Measurements from ENCODE around the gene ASTN2. TPM values are rescaled to one million over a fixed set of nuclear protein-coding genes. Genes with fewer than 3 reads are reported as not detected.

Gene ASTN2
- total and polyA plus RNA-seq, 10 of the 15 experiments (the other 5 are each of a cell fraction or from before 2014, with no cell fraction given): 1.4 to 15.7 (median 7.0) TPM

DNA sequence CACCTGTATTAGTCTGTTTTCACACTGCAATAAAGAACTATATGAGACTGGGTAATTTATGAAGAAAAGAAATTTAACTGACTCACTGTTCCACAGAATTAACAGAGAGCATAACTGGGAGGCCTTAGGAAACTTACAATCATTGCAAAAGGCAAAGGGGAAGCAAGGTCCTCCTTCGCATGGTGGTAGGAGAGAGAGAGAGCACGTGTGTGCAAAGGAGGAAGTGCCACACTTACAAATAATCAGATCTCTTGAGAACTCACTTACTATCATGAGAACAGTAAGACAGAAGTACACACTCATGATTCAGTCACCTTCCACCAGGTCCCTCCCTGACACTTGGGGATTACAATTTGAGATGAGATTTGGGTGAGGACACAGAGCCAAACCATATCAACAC, 469.0 kb downstream of the ASTN2 start (continued):
- TF ChIP-seq, protein P1, sequence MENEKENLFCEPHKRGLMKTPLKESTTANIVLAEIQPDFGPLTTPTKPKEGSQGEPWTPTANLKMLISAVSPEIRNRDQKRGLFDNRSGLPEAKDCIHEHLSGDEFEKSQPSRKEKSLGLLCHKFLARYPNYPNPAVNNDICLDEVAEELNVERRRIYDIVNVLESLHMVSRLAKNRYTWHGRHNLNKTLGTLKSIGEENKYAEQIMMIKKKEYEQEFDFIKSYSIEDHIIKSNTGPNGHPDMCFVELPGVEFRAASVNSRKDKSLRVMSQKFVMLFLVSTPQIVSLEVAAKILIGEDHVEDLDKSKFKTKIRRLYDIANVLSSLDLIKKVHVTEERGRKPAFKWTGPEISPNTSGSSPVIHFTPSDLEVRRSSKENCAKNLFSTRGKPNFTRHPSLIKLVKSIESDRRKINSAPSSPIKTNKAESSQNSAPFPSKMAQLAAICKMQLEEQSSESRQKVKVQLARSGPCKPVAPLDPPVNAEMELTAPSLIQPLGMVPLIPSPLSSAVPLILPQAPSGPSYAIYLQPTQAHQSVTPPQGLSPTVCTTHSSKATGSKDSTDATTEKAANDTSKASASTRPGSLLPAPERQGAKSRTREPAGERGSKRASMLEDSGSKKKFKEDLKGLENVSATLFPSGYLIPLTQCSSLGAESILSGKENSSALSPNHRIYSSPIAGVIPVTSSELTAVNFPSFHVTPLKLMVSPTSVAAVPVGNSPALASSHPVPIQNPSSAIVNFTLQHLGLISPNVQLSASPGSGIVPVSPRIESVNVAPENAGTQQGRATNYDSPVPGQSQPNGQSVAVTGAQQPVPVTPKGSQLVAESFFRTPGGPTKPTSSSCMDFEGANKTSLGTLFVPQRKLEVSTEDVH (IDR thresholded peaks at IDR 0.05; ENCODE audit: low read depth, partially characterized antibody): no peak
- TF ChIP-seq ZNF384 (IDR thresholded peaks at IDR 0.05; ENCODE audit: borderline replicate concordance, low read depth, low read length) (no peak), TBL1XR1 (IDR thresholded peaks at IDR 0.05; ENCODE audit: low read depth, low read length) (no peak), SMAD5 (IDR thresholded peaks at IDR 0.05; ENCODE audit: low read depth) (peak; percentile 46; the same call in 1 of the 2 replicates), TAF1 (IDR thresholded peaks at IDR 0.05; ENCODE audit: borderline replicate concordance, low read depth, low read length) (no peak), RUNX3 (IDR thresholded peaks at IDR 0.05; ENCODE audit: low read length) (peak; percentile 42; the same call in 1 of the 2 replicates), SPI1 (IDR thresholded peaks at IDR 0.05; ENCODE audit: borderline replicate concordance, insufficient read depth, low read depth, low read length) (peak; percentile 79), TCF3 (IDR thresholded peaks at IDR 0.05; ENCODE audit: borderline replicate concordance, insufficient read depth, low read depth, low read length) (no peak), ASH2L (IDR thresholded peaks at IDR 0.05; ENCODE audit: borderline replicate concordance, low read depth) (no peak), ZZZ3 (IDR thresholded peaks at IDR 0.05; ENCODE audit: control insufficient read depth, insufficient read length, low read depth) (no peak), MYB (IDR thresholded peaks at IDR 0.05; ENCODE audit: borderline replicate concordance, low read depth, low read length) (no peak), SREBF2 (IDR thresholded peaks at IDR 0.05; ENCODE audit: low read length) (no peak), HDAC6 (IDR thresholded peaks at IDR 0.05; ENCODE audit: unreplicated experiment) (no peak), SP1 (IDR thresholded peaks at IDR 0.05; ENCODE audit: low read depth, low read length) (no peak)
- TF ChIP-seq, protein P2, sequence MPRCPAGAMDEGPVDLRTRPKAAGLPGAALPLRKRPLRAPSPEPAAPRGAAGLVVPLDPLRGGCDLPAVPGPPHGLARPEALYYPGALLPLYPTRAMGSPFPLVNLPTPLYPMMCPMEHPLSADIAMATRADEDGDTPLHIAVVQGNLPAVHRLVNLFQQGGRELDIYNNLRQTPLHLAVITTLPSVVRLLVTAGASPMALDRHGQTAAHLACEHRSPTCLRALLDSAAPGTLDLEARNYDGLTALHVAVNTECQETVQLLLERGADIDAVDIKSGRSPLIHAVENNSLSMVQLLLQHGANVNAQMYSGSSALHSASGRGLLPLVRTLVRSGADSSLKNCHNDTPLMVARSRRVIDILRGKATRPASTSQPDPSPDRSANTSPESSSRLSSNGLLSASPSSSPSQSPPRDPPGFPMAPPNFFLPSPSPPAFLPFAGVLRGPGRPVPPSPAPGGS (IDR thresholded peaks at IDR 0.05; ENCODE audit: borderline replicate concordance, insufficient read depth, low read depth, low read length, poor library complexity, severe bottlenecking): peak; percentile 51
- TF ChIP-seq, protein P3, sequence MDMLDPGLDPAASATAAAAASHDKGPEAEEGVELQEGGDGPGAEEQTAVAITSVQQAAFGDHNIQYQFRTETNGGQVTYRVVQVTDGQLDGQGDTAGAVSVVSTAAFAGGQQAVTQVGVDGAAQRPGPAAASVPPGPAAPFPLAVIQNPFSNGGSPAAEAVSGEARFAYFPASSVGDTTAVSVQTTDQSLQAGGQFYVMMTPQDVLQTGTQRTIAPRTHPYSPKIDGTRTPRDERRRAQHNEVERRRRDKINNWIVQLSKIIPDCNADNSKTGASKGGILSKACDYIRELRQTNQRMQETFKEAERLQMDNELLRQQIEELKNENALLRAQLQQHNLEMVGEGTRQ (IDR thresholded peaks at IDR 0.05; ENCODE audit: borderline replicate concordance, low read depth, low read length): no peak; the same call in 1 of the 2 replicates
- TF ChIP-seq, protein P4, sequence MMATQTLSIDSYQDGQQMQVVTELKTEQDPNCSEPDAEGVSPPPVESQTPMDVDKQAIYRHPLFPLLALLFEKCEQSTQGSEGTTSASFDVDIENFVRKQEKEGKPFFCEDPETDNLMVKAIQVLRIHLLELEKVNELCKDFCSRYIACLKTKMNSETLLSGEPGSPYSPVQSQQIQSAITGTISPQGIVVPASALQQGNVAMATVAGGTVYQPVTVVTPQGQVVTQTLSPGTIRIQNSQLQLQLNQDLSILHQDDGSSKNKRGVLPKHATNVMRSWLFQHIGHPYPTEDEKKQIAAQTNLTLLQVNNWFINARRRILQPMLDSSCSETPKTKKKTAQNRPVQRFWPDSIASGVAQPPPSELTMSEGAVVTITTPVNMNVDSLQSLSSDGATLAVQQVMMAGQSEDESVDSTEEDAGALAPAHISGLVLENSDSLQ (IDR thresholded peaks at IDR 0.05): no peak
- TF ChIP-seq, protein P5, sequence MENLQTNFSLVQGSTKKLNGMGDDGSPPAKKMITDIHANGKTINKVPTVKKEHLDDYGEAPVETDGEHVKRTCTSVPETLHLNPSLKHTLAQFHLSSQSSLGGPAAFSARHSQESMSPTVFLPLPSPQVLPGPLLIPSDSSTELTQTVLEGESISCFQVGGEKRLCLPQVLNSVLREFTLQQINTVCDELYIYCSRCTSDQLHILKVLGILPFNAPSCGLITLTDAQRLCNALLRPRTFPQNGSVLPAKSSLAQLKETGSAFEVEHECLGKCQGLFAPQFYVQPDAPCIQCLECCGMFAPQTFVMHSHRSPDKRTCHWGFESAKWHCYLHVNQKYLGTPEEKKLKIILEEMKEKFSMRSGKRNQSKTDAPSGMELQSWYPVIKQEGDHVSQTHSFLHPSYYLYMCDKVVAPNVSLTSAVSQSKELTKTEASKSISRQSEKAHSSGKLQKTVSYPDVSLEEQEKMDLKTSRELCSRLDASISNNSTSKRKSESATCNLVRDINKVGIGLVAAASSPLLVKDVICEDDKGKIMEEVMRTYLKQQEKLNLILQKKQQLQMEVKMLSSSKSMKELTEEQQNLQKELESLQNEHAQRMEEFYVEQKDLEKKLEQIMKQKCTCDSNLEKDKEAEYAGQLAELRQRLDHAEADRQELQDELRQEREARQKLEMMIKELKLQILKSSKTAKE (IDR thresholded peaks at IDR 0.05; ENCODE audit: low read depth, poor library complexity, severe bottlenecking): no peak
